HG02623 (cell line): Measurements from ENCODE around the gene DLST.

Experiments
- ATAC-seq: cut with Tn5 transposase; IDR thresholded peaks from one replicate; pipeline ENCODE4 v1.9.1; 2021; ENCODE audit warnings: moderate library complexity; ENCODE audit not compliant: unreplicated experiment

Gene DLST

GRCh38 chr14:74881431-74882102, at the start of gene DLST:
TSS of gene DLST (plus strand) at chr14:74881916. CDS start at chr14:74881954, 38 bp downstream.
- peak; percentile 88 for ATAC-seq

DNA sequence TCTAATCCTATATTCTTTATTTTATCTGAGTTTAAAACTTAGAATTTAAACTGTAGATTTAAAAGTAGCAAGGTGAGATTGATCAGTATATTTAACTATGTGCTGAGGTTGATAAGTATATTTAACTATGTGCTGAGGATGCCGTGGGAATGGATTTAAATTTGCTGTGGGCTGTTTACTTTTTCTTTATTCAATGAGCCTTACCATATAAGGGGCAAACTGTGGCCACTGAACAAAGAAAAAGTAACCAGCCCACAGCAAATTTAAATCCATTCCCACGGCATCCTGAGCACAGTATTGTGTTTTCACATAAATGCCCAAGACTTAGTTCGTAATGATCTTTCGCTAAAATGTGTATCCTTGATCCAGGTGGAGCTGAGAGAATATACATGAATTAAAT, 48.9 kb upstream of the DLST start:
- ATAC-seq, result no peak

GRCh38 chr14:74834692-74835392, 46.9 kb upstream of the DLST start:
- ATAC-seq, result no peak

DNA sequence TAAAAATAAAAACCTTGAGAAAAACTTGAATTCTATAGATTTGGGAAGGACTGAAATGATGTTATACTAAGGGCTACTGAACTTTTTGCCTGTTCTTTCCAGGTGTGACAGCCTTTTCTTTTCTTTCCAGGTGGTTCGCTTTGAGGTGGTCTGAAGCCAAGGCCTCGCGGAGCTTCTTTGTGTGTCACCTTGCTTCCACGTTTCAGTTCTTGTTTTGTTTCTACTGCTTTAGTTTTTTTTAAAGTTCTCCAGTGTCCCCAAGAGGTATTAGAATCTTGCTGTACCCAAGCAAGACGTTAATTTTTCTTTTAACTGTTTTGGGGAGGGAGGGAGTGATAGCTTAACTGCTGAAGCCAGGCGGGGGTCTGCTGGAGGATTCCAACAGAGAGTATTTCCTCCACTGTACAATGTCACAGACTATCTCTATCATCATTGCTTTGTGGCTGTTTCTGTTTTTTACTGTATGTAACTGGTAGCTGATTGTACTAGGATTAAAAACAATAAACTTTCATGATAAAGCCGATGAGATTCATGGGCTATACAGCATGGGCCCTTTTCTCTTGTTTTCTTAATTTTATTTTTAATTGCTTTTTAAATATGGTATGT, 46.0 kb upstream of the DLST start:
- no peak for ATAC-seq

GRCh38 chr14:74836251-74836960, 45.3 kb upstream of the DLST start:
- ATAC-seq, result no peak

GRCh38 chr14:74838166-74838565, 43.5 kb upstream of the DLST start:
- ATAC-seq, result no peak

DNA sequence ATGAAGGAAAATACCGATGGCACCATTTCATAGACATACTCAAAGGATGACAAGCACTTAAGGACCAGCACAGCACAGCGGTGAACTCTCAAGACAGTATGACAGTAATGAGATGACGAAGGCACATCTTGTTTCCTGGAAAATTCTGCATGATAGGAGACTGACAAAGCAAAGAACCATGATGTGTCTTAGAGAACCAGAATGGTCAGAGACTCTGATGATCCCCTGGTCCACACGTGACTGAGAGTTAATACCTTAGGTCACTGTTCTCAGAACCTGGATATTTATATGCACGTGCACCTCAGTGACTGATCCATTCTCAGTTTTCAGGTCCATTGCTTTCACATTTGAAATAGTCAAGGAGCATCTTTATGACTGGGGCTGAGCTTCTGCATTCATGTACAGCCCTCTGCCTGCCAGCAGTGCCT, 41.1 kb upstream of the DLST start:
- ATAC-seq, result peak; percentile 35

DNA sequence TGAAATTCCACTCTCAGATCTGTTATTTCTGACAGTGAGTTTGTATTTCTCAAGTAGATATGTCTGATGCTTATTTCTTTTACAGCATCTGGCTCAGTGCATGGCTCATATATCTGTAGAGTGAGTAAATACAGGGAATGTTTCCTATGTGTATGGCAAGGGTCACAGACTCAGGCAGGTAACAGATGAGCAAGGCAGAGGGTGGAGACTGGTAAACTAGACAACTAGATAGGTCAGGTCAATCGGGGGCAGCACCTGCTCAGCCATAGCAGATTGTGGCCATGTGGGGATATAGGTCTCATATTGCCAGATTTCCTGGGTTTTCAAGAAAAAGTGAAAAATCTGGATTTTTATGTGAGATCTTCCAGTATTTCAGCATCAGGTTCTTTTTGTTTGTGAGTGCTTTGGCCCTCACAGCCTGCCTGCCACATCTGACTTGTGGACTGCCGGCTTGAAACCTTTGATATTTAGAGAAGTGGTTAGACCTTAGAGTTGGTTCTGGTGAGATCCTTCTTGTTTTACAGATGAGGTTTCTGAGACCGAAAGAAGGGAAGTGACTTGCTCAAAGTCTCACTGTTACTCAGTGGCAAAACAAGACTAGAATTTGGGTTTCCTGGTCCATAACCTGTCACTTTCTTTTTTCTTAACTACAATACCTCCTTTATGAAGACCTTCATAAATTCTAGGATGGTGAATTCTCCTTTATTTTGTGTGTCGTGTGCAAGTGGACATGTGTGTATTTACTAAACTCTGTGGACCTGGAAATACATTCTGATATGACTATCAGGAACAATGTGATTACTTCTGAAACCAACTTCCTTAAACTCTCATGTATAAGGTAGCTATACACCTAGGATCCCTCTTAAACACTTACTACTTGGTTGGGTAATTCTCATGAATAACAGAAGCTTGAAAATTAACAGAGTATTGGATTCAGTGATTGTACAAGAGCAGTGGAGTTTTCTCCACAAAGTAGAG, 40.2 kb upstream of the DLST start:
- ATAC-seq, result peak; percentile 82

DNA sequence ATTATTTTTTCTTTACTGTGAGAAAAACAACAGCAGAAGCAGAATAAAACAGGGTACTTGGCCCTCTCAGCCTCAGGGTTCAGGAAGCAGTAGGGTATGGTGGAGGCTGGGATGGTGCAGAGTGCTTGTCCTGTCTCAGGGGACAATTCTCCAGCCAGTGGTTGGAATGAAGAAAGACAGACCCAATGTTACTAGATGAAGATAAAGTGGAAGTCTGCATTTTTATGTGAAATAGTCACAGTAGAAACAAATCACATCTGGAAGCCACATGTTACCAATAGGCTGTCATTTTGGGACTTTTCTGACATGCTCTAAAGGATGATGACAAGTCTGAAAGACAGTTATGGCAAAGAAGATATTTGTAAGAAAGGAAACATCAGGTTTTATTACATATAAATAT, 38.1 kb upstream of the DLST start:
- ATAC-seq, result no peak

DNA sequence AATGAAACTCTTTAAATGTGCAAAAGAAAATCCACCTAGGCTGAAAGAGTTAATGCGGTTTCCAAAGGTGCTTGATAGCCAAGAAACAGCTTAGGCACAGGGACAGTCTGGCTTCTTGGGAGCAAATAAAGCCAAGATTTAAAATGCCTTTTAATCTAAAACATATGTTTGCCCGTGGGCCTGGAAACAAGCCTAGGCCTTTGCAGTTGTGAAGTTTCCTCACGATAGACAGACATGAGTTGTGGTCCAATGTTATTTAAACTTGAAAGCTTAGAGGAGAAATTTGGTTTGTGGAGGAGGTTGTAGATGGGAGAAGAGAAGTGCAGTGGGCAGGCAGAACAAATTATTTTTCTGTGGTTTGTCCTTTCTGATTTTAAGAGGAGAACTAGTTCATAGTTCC, 35.5 kb upstream of the DLST start:
- ATAC-seq, result no peak

DNA sequence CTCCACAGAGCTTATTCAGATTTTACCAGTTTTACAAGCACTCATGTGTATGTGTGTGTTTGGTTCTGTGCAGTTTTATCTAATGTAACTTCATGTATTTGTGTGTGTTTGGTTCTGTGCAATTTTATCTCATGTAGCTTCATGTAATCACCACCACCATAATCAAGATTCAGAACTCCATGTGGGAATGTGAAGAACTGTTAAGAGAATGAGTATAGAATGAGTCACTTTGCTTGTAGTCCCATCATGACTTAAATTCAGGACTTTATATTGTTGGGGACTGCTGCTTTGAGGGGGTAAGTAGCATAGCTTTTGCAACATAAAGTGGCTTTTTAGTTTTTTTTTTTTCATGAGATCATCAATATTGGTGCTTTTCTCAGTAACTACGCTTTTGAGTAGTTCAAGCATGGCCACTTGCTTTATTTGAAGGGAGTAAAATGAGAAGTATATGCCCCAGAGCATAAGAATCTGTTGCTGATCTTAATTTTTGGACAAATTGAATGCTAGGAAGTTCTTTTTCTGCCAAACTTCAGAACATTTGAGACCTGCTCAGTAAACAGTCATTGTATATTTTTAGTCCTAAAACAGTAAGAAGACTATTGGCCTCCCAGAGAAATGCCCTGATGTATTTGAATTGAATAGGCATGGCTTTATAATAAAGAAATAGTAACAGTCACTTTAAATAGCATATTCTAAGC, 34.6 kb upstream of the DLST start:
- ATAC-seq, result no peak

DNA sequence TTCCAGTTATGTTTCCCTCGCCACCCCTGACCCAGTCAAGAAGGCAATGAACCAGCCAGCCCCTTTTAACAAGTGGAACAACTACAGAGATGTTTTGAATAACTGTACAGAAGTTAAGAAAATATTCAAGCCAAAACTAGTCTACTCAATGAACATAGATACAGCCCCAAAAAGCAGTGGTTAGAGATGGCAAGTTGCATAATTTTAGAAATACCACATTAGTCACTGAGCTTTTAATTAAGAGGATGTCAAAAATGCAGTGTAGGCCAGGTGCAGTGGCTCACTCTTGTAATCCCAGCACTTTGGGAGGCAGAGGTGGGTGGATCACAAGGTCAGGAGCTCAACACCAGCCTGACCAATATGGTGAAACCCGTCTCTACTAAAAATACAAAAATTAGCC, 32.9 kb upstream of the DLST start:
- no peak for ATAC-seq

DNA sequence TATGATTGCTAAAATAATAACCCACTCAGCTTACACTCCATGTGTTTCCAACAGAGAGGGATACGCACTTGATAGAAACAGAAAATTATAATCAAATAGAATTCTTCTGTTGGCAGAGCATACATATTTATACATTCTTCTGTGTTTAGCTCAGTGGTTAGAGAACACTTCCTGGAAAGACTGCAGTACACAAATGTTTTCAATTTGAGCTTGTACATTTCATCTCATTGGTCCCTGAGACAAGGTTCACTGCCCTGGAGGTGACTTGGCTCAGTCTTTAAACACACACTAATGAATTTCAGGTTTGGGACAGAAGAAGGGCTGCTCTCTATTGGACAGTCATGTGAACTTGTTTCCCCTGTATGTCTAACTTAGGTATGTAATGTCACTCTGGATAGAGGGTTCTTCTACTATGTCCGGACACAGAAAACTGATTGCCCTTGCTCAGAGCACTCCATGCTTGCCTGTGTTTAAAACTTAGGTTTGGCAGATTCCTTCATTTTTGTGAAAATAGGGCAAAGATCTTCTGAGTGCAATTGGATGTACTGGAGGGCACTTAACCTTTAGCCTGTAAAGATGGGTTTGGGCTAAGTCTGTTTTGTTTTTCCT, 28.7 kb upstream of the DLST start:
- ATAC-seq, result no peak

DNA sequence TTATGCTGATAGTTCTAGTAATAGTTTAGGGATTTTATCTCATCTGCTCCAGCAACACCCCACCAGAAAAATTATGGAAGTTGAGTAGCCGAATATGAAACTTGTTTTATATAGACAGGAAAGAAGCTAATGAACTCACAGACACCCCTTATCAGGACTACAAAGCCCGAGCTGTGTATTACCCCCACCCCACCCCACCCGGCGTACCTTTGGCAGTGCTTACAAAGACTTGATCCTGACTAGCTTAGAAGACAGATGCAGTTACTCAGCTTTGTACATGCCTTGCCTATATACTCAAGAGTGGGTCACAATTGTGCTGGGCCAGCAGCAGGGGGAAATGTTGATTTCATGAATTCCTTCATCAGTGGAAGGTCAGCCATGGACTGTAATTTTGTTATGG, 28.1 kb upstream of the DLST start:
- no peak for ATAC-seq

DNA sequence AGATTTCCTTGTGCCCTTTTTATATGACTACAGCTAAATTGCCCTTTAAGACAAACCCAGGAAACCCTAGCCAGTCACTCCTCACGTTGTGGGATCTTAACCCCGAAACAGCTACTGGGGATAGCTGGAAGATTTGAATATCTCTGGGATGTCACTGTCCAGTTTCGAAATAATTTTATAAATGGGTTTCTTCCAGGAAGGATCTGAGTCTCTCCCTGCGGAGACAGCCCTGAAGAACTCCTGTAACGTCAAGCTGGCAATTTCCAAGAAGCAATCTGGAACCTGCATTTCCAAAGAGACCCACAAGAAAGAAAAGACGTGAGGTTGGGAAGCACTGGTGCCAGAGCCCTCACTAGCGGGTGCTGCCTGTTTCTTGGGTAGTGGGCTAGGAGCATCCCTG, 26.7 kb upstream of the DLST start:
- no peak for ATAC-seq

GRCh38 chr14:74855945-74856344, 25.8 kb upstream of the DLST start:
- no peak for ATAC-seq

DNA sequence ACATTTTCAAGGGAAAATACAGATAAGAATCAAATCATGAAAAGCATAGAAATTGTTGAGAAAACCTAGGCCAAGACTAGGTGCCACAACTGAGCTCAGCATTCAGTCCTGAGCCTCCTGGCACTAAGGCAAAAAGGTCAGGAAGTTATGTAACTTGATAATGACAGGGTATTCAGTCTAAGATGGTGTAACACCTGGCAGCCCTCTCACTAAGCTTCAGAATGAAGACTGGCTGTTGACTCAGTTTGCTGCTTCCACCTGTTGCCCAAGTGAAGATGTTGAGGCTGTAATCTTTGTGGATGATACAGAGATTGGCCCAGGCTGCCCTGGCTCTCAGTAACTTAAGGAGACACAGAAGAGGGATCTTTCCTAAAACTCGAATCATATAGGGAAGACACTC, 25.4 kb upstream of the DLST start:
- no peak for ATAC-seq

DNA sequence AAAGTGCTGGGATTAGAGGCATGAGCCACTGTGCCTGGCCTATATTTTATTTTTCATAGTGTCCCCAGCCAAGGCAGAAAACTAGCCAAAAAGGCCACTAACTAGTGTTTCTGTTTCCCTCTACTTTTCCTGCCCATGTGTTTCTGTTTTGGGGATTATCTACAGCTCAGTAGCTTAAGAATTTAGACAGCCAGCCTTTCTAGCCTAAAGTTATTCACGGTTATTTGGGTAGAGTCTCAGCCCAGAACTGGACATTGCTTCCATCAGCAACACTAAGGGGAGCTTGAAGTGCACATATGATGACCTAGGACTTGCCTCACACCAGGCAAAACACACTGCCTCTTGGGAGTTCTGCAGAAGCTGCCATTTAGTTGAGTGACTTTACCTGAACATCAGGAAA, 23.7 kb upstream of the DLST start:
- no peak for ATAC-seq

DNA sequence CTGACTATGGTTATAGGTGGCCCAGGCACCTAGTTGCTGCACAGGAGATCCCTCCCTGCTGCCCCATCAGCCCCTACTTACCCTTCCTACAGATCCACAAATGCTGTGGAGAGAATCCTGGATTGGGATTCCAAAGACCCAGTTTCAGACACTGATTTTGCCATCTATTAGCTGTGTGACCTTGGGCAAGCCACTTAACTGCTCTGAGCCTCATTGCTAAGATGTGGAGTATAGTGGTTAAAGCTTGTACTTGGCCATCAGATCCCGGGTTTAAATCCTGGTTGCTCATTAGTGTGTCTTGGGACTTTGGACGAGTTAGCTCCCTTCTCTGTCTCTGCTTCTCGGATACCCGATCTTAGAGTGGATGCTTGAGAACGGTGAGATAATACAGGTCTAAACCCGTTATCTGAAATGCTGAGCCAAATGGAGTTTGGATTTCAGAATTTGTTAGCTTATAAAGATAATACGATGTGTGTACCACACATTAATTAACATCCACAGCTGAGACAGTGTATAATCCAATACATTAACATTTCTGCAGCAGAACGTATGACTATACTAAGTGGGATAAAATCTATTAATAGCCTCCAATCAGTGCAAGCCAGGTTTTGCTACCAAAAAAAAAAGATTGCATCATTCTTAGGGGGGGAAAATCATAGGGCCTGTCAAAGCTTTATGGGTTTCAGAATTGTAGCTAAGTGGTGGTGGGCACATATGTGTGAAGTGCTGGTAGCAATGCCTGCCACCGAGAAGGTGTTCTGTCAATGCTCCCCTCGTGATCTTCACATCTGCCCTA, 21.8 kb upstream of the DLST start:
- ATAC-seq, result no peak
